Measurements from ENCODE around the gene GPC5.
"Not testable (repeated sequence)": the region's sequence is repeated elsewhere in the genome, so short reads cannot be mapped to it uniquely, and the experiment has no call there.

The GPC5 gene

GRCh38 chr13:92500192-92500591 lies 1101.8 kb downstream of the GPC5 start:
- Mint-ChIP-seq H3K4me3 (no peak overlapping the region), H3K27me3 (no peaks in the 10 kb centered on the region), H3K4me1 (no peaks in the 10 kb centered on the region), H3K9me3 (peaks cover 0 to 10% of the 10 kb centered on the region in 2 donors), H3K27ac (no peak overlapping the region)
- no peak for ATAC-seq
- no peak for DNase-seq

- Mint-ChIP-seq H3K4me3 (no peak overlapping the region), H3K27me3 (no peaks in the 10 kb centered on the region), H3K9me3 (no peaks in the 10 kb centered on the region), H3K27ac (no peak overlapping the region), H3K4me1 (no peaks in the 10 kb centered on the region)
- no peak for DNase-seq
- ATAC-seq: no peak
These were observed 1112.0 kb downstream of the GPC5 start for GRCh38 chr13:92510416-92510815.

DNA sequence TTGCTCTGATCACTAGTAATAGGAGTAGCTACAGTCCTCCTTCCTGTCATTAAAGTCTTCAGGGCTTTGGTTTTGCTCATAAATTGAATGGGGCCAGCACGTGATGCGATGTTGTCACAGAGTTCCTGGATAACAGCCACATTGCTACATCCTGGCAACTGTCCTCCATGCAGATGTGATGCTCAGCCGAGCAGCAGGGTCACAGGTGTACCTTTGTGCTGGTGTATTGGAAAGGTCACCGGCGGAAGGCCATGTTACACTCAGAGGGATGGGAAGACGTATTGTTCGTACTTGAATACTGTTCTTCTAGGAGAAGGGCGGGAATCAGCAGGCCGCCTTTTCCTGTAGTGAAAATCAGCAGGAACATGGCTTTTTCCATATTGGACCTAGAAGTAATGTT lies 1114.4 kb downstream of the GPC5 start:
- ATAC-seq (no peak), DNase-seq (no peak)
- Mint-ChIP-seq H3K4me3 (no peak overlapping the region), H3K27ac (no peak overlapping the region), H3K4me1 (no peaks in the 10 kb centered on the region), H3K27me3 (no peaks in the 10 kb centered on the region), H3K9me3 (peaks cover 2 to 4% of the 10 kb centered on the region in 2 donors)

DNA sequence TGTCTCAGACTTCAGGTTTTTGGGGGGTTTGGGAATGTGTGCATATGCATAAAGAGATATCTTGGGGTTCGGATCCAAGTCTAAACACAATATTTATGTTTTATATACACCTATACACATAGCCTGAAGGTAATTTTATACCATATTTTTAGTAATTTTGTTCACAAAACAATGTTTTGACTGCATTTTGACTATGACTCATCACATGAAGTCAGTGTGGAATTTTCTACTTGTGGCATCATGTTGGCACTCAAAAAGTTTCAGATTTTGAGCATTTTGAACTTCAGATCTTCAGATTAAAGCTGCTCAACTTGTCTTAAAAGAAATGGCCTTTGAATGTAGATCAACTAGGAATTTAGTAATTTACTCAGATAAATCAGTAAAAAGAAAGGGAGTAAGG lies 1115.3 kb downstream of the GPC5 start:
- DNase-seq: no peak
- H3K4me3 Mint-ChIP-seq: no peak overlapping the region
- peaks cover 7 to 8% of the 10 kb centered on the region in 2 donors for H3K9me3 Mint-ChIP-seq
- H3K27ac Mint-ChIP-seq: no peak overlapping the region
- no peak for ATAC-seq
- H3K27me3 Mint-ChIP-seq: no peaks in the 10 kb centered on the region
- no peaks in the 10 kb centered on the region for H3K4me1 Mint-ChIP-seq

DNA sequence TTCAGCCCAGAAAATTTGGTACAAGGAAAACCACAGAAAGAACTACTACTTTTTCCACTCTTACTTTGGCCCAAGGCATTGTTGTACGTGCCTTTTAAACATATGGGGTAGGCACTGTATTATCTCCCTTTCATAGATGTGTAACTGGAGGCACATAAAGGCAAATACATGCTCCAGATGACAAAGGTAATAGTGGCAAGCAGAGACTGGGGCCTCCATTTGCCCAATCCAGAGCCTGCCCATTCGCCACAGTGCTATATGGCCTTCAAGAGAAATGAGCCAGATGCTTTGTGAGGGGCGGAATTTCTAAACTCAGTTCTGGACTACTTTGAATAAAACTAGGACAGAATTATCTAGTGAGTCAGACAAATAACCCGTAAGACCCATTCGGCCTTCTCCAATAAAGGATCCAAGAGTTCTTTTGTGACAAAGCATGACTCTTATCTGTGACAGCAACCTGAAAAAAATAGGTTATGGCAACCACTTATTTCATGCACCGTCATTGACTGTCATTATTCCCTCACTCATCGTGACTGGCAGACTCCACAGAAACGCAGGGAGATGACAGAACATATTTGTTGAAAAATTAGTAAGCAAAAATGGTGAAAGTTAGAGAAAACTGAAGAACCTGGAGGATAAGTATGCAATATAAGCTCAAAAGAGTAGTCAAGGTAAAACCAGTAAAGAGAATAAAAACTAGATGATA lies 1116.2 kb downstream of the GPC5 start:
- DNase-seq (no peak), ATAC-seq (no peak)
- no peaks in the 10 kb centered on the region for H3K4me1 Mint-ChIP-seq
- H3K27me3 Mint-ChIP-seq: no peaks in the 10 kb centered on the region
- peaks cover 7 to 15% of the 10 kb centered on the region in 2 donors for H3K9me3 Mint-ChIP-seq
- H3K4me3 Mint-ChIP-seq: no peak overlapping the region
- H3K27ac Mint-ChIP-seq: no peak overlapping the region

DNA sequence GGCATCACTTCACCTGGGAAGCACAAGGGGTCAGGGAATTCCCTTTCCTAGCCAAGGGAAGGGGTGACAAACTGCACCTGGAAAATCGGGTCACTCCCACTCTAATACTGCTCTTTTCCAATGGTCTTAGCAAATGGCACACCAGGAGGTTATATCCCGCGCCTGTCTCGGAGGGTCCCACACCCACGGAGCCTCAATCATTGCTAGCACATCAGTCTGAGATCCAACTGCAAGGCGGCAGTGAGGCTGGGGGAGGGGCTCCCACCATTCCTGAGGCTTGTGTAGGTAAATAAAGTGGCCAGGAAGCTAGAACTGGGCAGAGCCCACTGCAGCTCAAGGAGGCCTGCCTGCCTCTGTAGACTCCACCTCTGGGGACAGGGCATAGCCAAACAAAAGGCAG lies 1118.5 kb downstream of the GPC5 start:
- not testable (repeated sequence) for DNase-seq

DNA sequence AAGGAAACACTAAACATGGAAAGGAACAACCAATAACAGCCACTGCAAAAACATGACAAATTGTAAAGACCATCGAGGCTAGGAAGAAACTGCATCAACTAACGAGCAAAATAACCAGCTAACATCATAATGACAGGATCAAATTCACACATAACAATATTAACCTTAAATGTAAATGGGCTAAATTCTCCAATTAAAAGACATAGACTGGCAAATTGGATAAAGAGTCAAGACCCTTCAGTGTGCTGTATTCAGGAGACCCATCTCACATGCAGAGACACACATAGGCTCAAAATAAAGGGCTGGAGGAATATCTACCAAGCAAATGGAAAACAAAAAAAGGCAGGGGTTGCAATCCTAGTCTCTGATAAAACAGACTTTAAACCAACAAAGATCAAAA lies 1120.2 kb downstream of the GPC5 start:
- ATAC-seq, H3K27me3 Mint-ChIP-seq, DNase-seq, H3K4me1 Mint-ChIP-seq, H3K27ac Mint-ChIP-seq, H3K4me3 Mint-ChIP-seq: not testable (repeated sequence)
- H3K9me3 Mint-ChIP-seq: peaks cover 7 to 16% of the 10 kb centered on the region in 2 donors

More for the DNA sequence above, 1118.5 kb downstream of the GPC5 start:
- peaks cover 7 to 16% of the 10 kb centered on the region in 2 donors for H3K9me3 Mint-ChIP-seq
- not testable (repeated sequence) for H3K27me3 Mint-ChIP-seq, H3K27ac Mint-ChIP-seq, H3K4me3 Mint-ChIP-seq, H3K4me1 Mint-ChIP-seq, ATAC-seq

DNA sequence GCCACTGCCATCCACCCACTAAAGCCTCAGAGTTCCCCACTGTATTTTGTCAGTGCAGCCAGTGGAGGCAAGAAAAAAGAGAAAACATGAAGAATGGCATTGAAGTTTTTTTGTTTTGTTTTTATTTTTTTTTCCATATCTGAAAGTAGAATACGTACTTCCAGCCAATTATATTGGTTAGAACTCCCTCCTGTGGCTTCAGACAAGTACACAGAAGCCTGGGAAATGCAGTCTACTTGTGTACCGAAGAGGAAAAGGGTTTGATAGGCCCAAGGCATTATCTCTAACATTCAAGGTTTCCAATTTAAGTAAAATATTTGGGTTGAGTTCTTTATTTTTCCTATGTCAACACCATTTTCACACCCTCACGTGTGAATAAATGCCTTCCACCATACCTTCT lies 1131.9 kb downstream of the GPC5 start:
- peaks cover 8 to 10% of the 10 kb centered on the region in 2 donors for H3K9me3 Mint-ChIP-seq
- H3K27me3 Mint-ChIP-seq: no peaks in the 10 kb centered on the region
- no peaks in the 10 kb centered on the region for H3K4me1 Mint-ChIP-seq
- no peak overlapping the region for H3K27ac Mint-ChIP-seq
- DNase-seq (no peak), ATAC-seq (no peak)
- no peak overlapping the region for H3K4me3 Mint-ChIP-seq

DNA sequence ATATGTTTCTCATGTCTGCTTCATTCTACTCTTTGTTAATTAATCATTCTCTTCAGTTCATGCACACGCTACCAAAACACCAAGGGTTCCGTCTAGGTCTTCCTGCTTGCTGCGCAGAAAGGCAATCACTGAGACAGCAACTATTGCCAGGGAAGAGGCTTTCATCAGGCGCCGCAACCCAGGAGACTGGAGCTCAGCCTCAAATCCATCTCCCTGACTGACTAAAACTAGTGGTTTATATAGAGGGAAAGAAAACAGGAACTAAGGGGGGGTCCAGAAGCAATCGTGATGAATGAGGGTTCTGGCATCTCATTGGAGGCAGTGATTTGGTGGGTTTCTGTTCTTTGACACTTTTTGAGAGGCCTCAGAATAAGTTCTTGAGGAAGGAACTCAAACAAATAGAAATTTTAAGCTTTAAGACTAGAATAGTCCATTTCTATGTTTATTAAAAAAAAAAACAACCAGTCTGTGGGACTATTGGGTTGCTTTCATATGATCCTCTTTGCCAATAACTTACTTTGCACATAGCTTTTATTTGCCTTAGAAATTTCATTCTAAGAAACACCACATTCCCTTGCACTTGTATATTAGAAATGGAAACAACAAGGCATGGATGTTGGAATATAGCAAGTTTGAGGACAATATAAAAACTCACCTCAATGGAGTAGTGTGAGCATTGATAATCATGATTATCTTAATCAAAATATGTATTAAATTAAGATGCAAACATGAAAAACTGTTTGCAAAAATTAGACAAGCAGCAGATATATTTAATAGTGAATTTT lies 1137.0 kb downstream of the GPC5 start:
- peaks cover 4 to 8% of the 10 kb centered on the region in 2 donors for H3K9me3 Mint-ChIP-seq
- DNase-seq (no peak), ATAC-seq (no peak)
- H3K4me1 Mint-ChIP-seq: no peaks in the 10 kb centered on the region
- H3K27ac Mint-ChIP-seq: no peak overlapping the region
- no peaks in the 10 kb centered on the region for H3K27me3 Mint-ChIP-seq
- H3K4me3 Mint-ChIP-seq: no peak overlapping the region

GRCh38 chr13:92537471-92537870 lies 1139.0 kb downstream of the GPC5 start:
- Mint-ChIP-seq H3K4me3 (no peak overlapping the region), H3K27ac (no peak overlapping the region), H3K9me3 (peaks cover 6 to 8% of the 10 kb centered on the region in 2 donors), H3K27me3 (no peaks in the 10 kb centered on the region), H3K4me1 (no peaks in the 10 kb centered on the region)
- no peak for DNase-seq
- ATAC-seq: no peak

DNA sequence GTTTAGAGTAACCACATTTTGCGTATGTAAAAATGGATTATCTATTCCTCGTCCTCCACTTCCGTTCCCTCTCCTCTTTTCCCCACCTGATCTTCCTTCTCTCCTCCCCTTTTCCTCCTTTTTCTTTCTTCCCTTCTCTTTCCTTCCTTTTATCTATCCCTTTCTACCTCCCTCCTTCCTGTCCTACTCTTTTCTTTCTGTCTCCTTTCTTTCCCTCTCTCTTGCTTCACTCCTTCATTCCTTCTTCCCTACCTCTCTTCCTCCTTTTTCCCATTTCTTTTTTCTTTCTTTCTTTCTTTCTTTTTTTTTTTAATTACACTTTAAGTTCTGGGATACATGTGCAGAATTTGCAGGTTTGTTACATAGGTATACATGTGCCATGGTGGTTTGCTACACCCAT lies 1139.7 kb downstream of the GPC5 start:
- Mint-ChIP-seq H3K9me3 (peaks cover 7 to 14% of the 10 kb centered on the region in 2 donors), H3K27me3 (no peaks in the 10 kb centered on the region), H3K27ac (no peak overlapping the region), H3K4me1 (no peaks in the 10 kb centered on the region), H3K4me3 (no peak overlapping the region)
- DNase-seq (no peak), ATAC-seq (no peak)

DNA sequence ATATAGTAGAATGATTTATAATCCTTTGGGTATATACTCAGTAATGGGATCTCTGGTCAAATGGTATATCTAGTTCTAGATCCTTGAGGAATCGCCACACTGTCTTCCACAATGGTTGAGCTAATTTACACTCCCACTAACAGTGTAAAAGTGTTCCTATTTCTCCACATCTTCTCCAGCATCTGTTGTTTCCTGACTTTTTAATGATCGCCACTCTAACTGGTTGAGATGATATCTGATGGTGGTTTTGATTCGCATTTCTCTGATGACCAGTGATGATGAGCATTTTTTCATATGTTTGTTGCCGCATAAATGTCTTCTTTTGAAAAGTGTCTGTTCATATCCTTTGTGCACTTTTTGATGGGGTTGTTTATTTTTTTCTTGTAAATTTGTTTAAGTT lies 1140.7 kb downstream of the GPC5 start:
- H3K27ac Mint-ChIP-seq, ATAC-seq, H3K4me3 Mint-ChIP-seq, H3K27me3 Mint-ChIP-seq, DNase-seq, H3K4me1 Mint-ChIP-seq: not testable (repeated sequence)
- peaks cover 7 to 14% of the 10 kb centered on the region in 2 donors for H3K9me3 Mint-ChIP-seq

DNA sequence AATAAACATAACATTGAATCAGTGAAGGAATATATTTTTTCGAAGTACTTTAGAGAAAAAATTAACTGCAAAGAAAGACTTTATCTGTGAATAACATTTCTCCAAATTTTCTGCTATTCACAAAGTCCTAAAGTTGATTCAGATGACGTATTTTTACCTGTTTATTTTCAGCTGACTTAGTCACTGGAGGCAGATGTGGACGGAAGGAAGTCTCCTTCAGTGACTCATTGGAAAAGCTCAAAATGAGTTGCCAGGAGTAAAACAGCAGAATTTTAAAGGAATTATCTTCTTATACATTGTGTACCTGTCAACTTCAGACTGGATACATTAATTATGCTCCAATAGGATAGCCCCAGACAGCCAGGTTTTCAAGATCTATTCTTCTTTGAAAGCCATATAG lies 1148.8 kb downstream of the GPC5 start:
- Mint-ChIP-seq H3K4me3 (no peak overlapping the region), H3K27ac (no peak overlapping the region), H3K4me1 (no peaks in the 10 kb centered on the region), H3K27me3 (no peaks in the 10 kb centered on the region), H3K9me3 (peaks cover 3 to 8% of the 10 kb centered on the region in 2 donors)
- DNase-seq: no peak
- no peak for ATAC-seq

- H3K27ac Mint-ChIP-seq: no peak overlapping the region
- ATAC-seq: no peak
- H3K4me1 Mint-ChIP-seq: no peaks in the 10 kb centered on the region
- no peak overlapping the region for H3K4me3 Mint-ChIP-seq
- H3K27me3 Mint-ChIP-seq: no peaks in the 10 kb centered on the region
- no peaks in the 10 kb centered on the region for H3K9me3 Mint-ChIP-seq
- no peak for DNase-seq
These were observed 1150.9 kb downstream of the GPC5 start for GRCh38 chr13:92549276-92549675.

DNA sequence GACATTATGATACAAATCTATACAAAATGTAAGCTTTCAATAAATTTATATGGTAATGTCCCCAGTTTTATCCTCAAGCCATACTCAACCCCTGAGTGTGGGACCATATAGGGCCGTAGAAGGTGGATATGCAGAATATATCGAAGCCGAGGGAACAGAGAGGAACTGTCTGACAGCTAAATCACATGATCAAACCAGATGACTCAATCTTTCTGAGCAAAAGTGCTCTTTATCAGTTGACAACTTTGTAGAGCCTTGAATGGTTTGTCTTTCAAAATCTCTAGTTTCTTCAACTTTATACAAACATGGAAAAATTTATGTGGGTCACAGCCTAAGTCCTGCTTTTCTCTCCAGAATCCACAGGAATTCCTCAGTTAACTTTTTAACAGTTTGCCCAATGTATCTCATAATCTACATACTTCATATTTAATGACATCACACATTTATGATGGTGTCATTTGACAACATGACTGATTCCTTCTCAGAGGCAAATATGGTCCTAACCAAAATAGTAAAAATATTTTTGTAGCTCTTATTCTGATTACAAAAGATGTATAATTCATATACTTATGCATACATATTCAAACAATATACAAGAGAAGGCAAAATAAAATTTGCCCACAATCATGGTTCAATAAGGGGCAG lies 1155.2 kb downstream of the GPC5 start:
- no peak for DNase-seq
- Mint-ChIP-seq H3K27ac (no peak overlapping the region), H3K9me3 (no peaks in the 10 kb centered on the region), H3K4me1 (no peaks in the 10 kb centered on the region), H3K4me3 (no peak overlapping the region), H3K27me3 (no peaks in the 10 kb centered on the region)
- ATAC-seq: no peak

GRCh38 chr13:92560883-92561282 lies 1162.5 kb downstream of the GPC5 start:
- ATAC-seq: no peak
- DNase-seq: no peak
- H3K27ac Mint-ChIP-seq: no peak overlapping the region
- no peaks in the 10 kb centered on the region for H3K4me1 Mint-ChIP-seq
- H3K4me3 Mint-ChIP-seq: no peak overlapping the region
- peaks cover 8 to 9% of the 10 kb centered on the region in 2 donors for H3K9me3 Mint-ChIP-seq
- no peaks in the 10 kb centered on the region for H3K27me3 Mint-ChIP-seq

Data from stimulated activated naive CD8-positive, alpha-beta T cell treated with anti-CD3 and anti-CD28 coated beads, Interleukin-15, amount 100 ng/mL, for 72 hours (primary cell).